Measurements from ENCODE around the gene FTCD. TPM values are rescaled to one million over a fixed set of nuclear protein-coding genes. Genes with fewer than 3 reads are reported as not detected.

The FTCD gene
- total and polyA plus RNA-seq, 10 of the 15 experiments (the other 5 are each of a cell fraction or from before 2014, with no cell fraction given): 0.27 to 0.28 TPM; not detected in 8

GRCh38 chr21:46109313-46110221 is 45.8 kb downstream of the FTCD start:
- FAIRE-seq (no peak), ATAC-seq (no peak), DNase-seq (ENCODE audit: low read depth, low spot score) (no peak)
- H3K27me3 ChIP-seq (replicated peaks in 1 of 2; ENCODE audit: control insufficient read depth in 2 of 2, insufficient read depth in 2 of 2, low read length in 1 of 2): no peaks in the 10 kb centered on the region
- no TSS peak for BruUV-seq (replicated peaks)
- SMC1A ChIA-PET (ENCODE audit: uncharacterized antibody, unreplicated experiment): no interaction called here
- RAD21 ChIA-PET (ENCODE audit: unreplicated experiment): no interaction called here
- POLR2A ChIA-PET: no interaction called here
- H2AFZ ChIP-seq (ENCODE audit: control insufficient read depth, low read depth, low read length): no peak overlapping the region
- no peak overlapping the region for H3K9ac ChIP-seq (ENCODE audit: control insufficient read depth, insufficient read depth, low read length)
- TF ChIP-seq PKNOX1 (IDR thresholded peaks at IDR 0.05) (no peak), PML (IDR thresholded peaks at IDR 0.05; ENCODE audit: low read length) (no peak), ATF3 (IDR thresholded peaks at IDR 0.05; ENCODE audit: borderline replicate concordance, extremely low read depth, low read depth, low read length) (no peak), USF1 (IDR thresholded peaks at IDR 0.05; ENCODE audit: borderline replicate concordance, extremely low read length, insufficient read depth, low read depth, low read length) (no peak), ZBTB33 (IDR thresholded peaks at IDR 0.05) (no peak), ESRRA (IDR thresholded peaks at IDR 0.05; ENCODE audit: low read length) (no peak), ZBTB11 (CRISPR knock-in tag; IDR thresholded peaks at IDR 0.05) (no peak), RFX5 (IDR thresholded peaks at IDR 0.05; ENCODE audit: low read depth, low read length) (no peak), CBX3 (IDR thresholded peaks at IDR 0.05; ENCODE audit: borderline replicate concordance, low read depth) (no peak), NRF1 (conservative IDR thresholded peaks at IDR 0.05; ENCODE audit: low read depth, low read length) (no peak), ZNF24 (IDR thresholded peaks at IDR 0.05) (no peak), BHLHE40 (IDR thresholded peaks at IDR 0.05; ENCODE audit: borderline replicate concordance in 1 of 2, low read depth in 2 of 2, low read length in 1 of 2) (no peak), USF2 (IDR thresholded peaks at IDR 0.05; ENCODE audit: borderline replicate concordance, low read depth, low read length) (no peak)
- no peaks in the 10 kb centered on the region for H3K36me3 ChIP-seq (ENCODE audit: control insufficient read depth in 2 of 2, insufficient read depth in 2 of 2, low read length in 1 of 2)
- WGBS (ENCODE audit: insufficient coverage, insufficient replicate concordance, low lambda C conversion rate, missing lambda C conversion rate): 22% methylated on average over 19 of the region's 19 CpGs
- H3K4me2 ChIP-seq (ENCODE audit: control insufficient read depth, insufficient read depth): no peak overlapping the region
- no peak overlapping the region for H3K4me3 ChIP-seq
- CTCF ChIA-PET: no interaction called here
- no peaks in the 10 kb centered on the region for H3K4me1 ChIP-seq (ENCODE audit: control insufficient read depth, insufficient read depth, low read length)
- H3K9me3 ChIP-seq (replicated peaks; ENCODE audit: control insufficient read depth, insufficient read depth, low read length): no peaks in the 10 kb centered on the region; the same call in 2 of the 3 replicates
- no peaks in the 10 kb centered on the region for H4K20me1 ChIP-seq (ENCODE audit: control insufficient read depth, insufficient read depth)
- intact Hi-C loops (cut with micrococcal nuclease; ENCODE audit: unreplicated experiment) (no loop called here), in situ Hi-C loops (cut with MboI) (no loop called here)
- H3K27ac ChIP-seq (ENCODE audit: control insufficient read depth, insufficient read depth): no peak overlapping the region
- H3K79me2 ChIP-seq (ENCODE audit: control insufficient read depth, insufficient read depth, low read length): no peaks in the 10 kb centered on the region

Measured in GM12878 (cell line).